Measurements from ENCODE around the gene KMT2E.

KMT2E gene

DNA sequence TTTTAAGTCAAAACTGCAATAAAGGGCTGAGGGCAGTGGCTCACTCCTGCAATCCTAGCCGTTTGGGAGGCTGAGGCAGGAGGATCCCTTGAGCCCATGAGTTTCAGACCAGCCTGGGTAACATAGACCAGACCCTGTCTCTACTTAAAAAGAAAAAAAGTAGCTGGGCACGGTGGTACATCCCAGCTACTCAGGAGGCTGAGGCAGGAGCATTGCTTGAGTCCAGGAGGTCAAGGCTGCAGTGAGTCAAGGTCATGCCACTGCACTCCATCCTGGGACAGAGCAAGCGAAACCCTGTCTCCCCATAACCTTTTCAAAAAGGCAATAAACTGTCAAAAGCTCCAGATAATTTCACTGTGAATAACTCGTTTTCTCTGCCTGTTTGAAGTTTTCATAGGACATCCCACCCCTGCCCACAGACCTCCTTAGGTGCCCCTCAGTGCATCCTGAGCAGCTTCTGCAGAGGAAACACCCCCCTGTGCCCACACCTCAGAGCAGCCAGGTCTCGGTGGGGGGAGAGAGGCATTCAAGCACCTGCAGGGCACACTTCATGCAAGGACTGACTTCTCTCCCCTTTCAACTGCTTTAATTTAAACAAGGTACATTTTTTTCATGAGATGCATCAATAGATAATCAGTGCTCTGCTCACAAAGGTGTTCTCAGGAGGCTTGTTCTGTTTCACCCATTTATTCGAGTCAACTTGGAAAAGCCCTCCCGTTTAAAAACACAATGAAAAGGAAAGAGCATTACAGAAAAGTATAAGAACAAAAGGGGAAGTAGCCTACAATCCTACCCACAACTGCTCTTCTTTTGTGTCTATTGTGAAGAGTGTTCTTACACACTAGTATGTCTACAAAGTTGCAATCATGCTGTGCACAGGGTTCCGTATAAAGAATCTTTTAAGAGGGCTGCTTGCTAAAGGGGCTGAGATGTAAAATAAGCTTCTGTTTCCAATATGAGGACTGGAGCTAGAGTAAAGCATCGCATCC, 104.9 kb downstream of the KMT2E start:
- H3K4me3 ChIP-seq (ENCODE audit: low read depth, low read length), result no peak overlapping the region
- TF ChIP-seq, protein P1, sequence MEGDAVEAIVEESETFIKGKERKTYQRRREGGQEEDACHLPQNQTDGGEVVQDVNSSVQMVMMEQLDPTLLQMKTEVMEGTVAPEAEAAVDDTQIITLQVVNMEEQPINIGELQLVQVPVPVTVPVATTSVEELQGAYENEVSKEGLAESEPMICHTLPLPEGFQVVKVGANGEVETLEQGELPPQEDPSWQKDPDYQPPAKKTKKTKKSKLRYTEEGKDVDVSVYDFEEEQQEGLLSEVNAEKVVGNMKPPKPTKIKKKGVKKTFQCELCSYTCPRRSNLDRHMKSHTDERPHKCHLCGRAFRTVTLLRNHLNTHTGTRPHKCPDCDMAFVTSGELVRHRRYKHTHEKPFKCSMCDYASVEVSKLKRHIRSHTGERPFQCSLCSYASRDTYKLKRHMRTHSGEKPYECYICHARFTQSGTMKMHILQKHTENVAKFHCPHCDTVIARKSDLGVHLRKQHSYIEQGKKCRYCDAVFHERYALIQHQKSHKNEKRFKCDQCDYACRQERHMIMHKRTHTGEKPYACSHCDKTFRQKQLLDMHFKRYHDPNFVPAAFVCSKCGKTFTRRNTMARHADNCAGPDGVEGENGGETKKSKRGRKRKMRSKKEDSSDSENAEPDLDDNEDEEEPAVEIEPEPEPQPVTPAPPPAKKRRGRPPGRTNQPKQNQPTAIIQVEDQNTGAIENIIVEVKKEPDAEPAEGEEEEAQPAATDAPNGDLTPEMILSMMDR (IDR thresholded peaks at IDR 0.05; ENCODE audit: borderline replicate concordance, insufficient read depth, low read depth, low read length), result no peak

DNA sequence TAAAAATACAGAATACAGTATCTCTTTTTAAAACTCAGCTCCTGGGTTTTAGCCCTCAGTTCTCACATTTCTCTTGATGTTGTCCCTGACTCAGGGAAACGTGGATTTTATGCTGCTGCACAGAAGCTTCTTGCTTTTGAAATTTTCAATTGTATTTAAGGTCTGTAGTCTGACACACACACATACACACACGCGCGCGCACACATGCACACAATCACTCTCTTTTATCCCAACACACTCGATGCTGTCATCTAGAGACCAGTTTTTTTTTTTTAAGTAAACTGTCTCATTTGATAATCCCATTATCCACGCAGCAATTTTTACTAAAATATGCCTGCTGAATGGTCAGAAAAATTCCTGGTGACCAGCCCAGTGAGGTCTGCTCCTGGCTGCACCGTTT, 108.6 kb downstream of the KMT2E start:
- TF ChIP-seq, protein P1 (IDR thresholded peaks at IDR 0.05; ENCODE audit: borderline replicate concordance, insufficient read depth, low read depth, low read length), result no peak
- H3K4me3 ChIP-seq (ENCODE audit: low read depth, low read length), result no peak overlapping the region

DNA sequence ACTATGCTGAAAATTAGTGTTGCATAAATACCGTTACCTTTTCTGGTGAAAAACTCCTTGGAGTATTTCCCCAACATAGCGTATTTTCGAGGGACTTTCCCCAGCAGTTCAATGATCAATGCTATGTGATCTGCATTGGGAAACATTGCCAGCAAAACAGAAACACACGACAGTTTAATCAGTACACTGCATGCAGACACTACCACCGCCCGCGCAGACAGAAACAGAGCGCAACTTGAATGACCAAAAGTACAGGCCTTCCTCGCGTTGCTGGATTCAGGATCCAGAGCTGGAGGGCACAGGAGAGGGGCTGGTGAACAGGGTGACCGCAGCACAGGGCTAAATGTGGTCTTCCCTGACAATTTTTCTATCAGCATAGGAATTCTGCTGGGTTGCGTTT, 111.7 kb downstream of the KMT2E start:
- H3K4me3 ChIP-seq (ENCODE audit: low read depth, low read length), result no peak overlapping the region
- TF ChIP-seq, protein P1 (IDR thresholded peaks at IDR 0.05; ENCODE audit: borderline replicate concordance, insufficient read depth, low read depth, low read length), result no peak

DNA sequence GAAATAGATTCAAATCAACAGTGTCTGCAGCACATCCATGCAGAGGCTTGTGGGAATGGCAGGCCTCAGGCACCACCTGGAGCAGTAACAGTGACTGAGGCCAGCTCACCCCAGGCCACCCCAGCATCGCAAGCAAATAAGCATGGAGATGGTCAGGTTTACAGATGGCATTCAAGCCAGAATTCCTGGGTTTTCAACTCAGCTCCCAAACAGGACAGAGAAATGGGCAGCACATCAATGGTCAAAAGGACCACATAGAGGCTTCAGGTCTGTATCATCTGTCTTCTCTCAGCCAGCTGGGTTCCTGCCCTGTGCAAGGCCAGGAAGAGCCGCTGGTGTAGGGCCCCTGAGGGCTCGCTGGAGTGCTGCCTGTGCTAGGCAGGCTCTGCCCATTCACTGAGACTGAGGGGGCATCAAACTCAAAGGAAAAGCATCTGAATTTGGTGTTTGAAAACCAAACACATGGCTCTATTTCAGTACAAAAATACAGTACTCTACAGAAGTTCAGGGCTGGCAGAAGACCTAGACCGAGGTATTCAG, 112.5 kb downstream of the KMT2E start:
- TF ChIP-seq, protein P1 (IDR thresholded peaks at IDR 0.05; ENCODE audit: borderline replicate concordance, insufficient read depth, low read depth, low read length), result no peak
- H3K4me3 ChIP-seq (ENCODE audit: low read depth, low read length), result no peak overlapping the region

DNA sequence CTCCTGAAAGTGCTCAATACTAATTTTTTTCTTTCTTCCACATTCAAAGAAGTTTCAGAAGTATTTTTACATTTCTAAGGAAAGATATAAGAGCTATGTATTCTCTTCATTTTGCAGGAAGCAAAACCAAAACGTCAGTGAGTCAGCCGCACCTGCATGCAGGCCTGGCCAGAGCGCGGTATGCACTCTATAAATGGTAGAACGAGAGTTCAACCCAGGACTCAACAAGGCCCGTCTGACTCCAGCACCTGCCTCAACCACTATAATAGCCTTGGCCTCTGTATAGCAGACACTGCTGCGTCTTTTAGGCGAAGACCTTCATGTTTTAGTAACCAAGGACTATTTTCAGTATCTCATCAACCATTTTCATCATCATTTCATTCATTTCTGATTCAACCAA, 113.2 kb downstream of the KMT2E start:
- TF ChIP-seq, protein P1 (IDR thresholded peaks at IDR 0.05; ENCODE audit: borderline replicate concordance, insufficient read depth, low read depth, low read length), result no peak
- H3K4me3 ChIP-seq (ENCODE audit: low read depth, low read length), result no peak overlapping the region

DNA sequence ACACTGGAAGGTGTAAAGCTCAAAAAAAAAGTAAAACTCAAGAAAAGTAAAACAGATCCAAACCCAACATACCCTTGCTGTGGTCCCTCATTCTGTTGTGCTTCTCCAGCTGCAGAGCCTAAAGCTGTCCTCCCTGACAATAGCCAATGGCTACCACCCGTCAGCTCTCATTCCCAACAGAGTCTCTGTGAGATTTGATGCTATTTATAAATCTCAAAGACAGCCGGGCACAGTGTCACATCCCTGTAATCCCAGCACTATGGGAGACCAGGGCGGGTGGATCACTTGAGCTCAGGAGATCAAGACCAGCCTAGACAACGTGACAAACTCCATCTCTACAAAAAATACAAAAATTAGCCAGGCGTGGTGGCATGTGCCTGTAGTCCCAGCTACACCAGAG, 116.0 kb downstream of the KMT2E start:
- H3K4me3 ChIP-seq (ENCODE audit: low read depth, low read length), result no peak overlapping the region
- TF ChIP-seq, protein P1 (IDR thresholded peaks at IDR 0.05; ENCODE audit: borderline replicate concordance, insufficient read depth, low read depth, low read length), result no peak

DNA sequence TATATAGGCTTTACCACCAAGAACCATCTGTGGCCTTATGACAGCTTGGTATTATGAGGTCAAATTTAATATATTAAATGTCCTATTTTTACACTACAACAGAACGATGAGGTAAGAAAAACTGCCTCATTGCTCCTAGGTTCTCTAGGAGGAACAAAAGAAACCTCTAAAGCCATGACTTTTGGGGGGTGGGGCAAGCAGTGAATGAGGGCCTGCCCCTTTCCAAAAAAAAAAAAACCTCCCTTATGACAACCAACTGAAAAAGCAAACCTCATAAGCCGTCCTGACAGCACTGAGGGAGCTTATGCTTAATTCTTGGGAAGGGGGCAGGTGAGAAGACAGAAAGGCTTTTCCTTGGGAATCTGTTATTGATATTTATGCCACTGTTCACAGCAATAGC, 116.6 kb downstream of the KMT2E start:
- TF ChIP-seq, protein P1 (IDR thresholded peaks at IDR 0.05; ENCODE audit: borderline replicate concordance, insufficient read depth, low read depth, low read length), result no peak

More for the DNA sequence above, 116.6 kb downstream of the KMT2E start:
- no peak overlapping the region for H3K4me3 ChIP-seq (ENCODE audit: low read depth, low read length)

Measured in GM12875 (cell line).